HG02798 (cell line): Measurements from ENCODE around the gene ZBTB7B.

Experiments
- ATAC-seq: cut with Tn5 transposase; IDR thresholded peaks from one replicate; pipeline ENCODE4 v1.9.1; 2021; ENCODE audit warnings: mild to moderate bottlenecking; ENCODE audit not compliant: unreplicated experiment, poor library complexity

Gene ZBTB7B

GRCh38 chr1:155033524-155033923 is 30.9 kb downstream of the ZBTB7B start, which contains the start of the genes DCST1 and DCST2:
TSS of gene DCST1 (plus strand) at chr1:155033824. CDS start at chr1:155034037, 213 bp downstream.
TSS of gene DCST2 (minus strand) at chr1:155033781. CDS start at chr1:155033701, 80 bp downstream.
- ATAC-seq = no peak

GRCh38 chr1:155034318-155035208 is 32.0 kb downstream of the ZBTB7B start:
- ATAC-seq = no peak

GRCh38 chr1:155035936-155036335 is 33.3 kb downstream of the ZBTB7B start:
- ATAC-seq = no peak

- no peak for ATAC-seq
Measured at GRCh38 chr1:155037043-155037442, 34.4 kb downstream of the ZBTB7B start.

- no peak for ATAC-seq
Measured at GRCh38 chr1:155037851-155038441, 35.3 kb downstream of the ZBTB7B start.

GRCh38 chr1:155038602-155039307 is 36.2 kb downstream of the ZBTB7B start:
- ATAC-seq = no peak

- no peak for ATAC-seq
Measured at GRCh38 chr1:155039308-155039669, 36.7 kb downstream of the ZBTB7B start.

- no peak for ATAC-seq
Measured at GRCh38 chr1:155040358-155041093, 37.9 kb downstream of the ZBTB7B start.

- no peak for ATAC-seq
Measured at GRCh38 chr1:155042789-155043188, 40.2 kb downstream of the ZBTB7B start.

GRCh38 chr1:155043301-155043702 is 40.7 kb downstream of the ZBTB7B start:
- ATAC-seq = no peak

- no peak for ATAC-seq
Measured at GRCh38 chr1:155043793-155044192, 41.2 kb downstream of the ZBTB7B start.

- ATAC-seq = no peak
Measured at GRCh38 chr1:155044365-155044764, 41.8 kb downstream of the ZBTB7B start.

GRCh38 chr1:155044812-155045657 is 42.4 kb downstream of the ZBTB7B start:
- ATAC-seq = peak; percentile 66

GRCh38 chr1:155048449-155049334 is 46.1 kb downstream of the ZBTB7B start:
- ATAC-seq = no peak

GRCh38 chr1:155049651-155050559 is 47.3 kb downstream of the ZBTB7B start:
- no peak for ATAC-seq

- ATAC-seq = peak; percentile 74
Measured at GRCh38 chr1:155050560-155051341, 48.1 kb downstream of the ZBTB7B start, which contains the start of gene ADAM15. TSS of gene ADAM15 (plus strand) at chr1:155051316. CDS start at chr1:155051387, 71 bp downstream.
